Fibroblast of skin of right quadriceps (primary cell): ENCODE data around the gene NKAIN2.

ENCODE experiments used
- DNase-seq: peaks from one replicate; pipeline ENCODE4 v3.0.0-alpha.2; 2013

The NKAIN2 gene

DNA sequence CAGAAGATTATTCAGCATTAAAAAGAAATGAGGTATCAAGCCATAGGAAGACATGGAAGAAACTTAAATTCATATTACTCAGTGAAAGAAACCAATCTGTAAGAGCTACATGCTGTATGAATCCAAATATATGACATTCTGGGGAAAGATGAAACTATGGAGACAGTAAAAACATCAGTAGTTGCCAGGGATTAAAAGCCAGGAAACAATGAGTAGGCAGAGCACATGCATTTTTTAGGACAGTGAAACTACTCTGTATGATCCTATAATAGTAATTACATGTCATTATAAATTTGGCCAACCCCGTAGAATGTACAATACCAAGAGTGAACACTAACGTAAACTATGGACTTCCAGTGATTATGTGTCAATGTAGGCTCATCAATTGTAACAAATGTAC lies 1065.8 kb downstream of the NKAIN2 start:
- peak; percentile 33 for DNase-seq

DNA sequence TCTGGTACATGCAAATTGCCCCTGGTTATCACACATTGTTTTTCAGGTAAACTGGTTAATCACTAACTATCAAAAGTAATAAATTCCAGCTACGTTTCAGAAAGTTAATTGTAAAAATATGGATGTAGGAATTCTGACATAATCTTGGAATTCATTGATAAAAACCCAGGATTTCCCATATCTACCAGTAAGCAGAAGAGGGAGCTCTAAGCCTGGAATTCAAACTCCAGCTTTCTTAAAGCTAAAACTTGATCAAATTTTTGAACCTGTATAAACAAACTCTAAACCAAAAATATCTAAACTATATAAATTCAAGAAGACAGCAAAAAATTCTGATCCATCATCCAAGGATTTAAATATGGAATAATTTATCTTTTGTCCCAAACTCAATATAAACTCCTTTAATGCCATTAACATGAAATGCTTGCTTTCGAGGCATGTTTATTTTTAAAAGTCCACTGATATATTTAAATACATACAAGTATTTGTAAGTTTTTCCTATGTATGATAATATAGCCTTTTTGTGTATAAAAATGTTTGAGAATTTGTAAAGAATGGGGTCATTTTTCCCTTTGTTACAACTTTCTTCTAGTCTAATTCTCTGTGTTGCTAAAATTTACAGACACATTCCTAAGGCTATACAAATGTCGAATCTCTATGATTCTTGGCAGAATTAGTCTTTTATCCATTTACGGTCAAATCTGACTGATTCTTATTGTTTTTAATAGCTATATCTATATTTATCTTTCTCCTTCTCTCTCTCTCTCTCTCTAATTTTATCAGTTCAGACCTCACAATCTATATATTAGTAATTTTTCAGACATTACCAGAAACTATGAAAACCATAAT lies 1067.2 kb downstream of the NKAIN2 start:
- peak; percentile 40 for DNase-seq

DNA sequence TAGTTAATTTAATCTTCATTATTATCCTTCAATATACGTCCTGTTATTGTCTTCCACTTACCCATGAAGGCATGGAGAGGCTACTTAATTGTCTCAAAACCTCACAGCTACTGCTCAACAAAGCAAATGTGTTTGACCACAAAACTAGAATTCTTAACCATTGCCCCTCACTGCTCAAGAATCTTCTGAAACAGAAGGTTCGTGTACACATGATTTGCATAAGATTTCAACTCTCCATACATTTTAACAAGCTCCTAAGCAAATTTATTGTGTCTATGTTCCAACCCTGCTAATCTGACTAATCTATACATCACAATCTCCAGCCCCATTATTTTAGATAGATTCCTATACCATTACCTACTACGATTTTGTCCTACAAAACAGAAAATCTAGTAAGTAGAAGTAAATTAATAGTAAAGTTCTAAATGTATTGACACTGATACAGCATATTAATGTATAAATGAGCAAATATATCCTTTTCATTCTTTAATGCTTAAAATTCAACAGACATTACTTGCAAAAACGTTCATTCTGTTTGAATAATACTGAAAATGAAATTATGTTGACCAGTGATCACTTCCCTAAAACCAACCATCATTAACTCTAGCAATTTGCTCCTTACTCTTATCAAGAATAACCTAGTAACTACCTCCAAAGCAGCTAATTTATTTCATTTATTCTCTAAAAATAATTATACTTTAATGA lies 1068.8 kb downstream of the NKAIN2 start:
- DNase-seq, result no peak

DNA sequence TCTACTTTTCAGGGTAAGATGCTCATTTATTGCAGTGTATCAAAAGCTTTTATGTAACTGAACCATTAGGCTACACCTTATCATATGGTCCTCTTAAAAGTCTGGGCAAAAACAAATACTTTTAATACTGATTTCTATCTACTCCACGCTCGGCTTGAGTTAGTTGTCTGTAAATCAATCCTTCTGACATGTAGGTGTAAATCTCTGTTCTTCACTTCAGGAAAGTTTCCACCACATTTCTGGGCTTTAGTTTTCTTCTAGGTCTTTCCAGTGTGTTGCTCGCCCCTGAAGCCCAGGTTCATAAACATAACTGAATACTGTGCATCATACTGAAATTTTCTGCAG lies 1069.4 kb downstream of the NKAIN2 start:
- no peak for DNase-seq
